NCI-H345 treated with DMSO at 0.1 percent for 48 hours (cell line): Measurements from ENCODE around the gene AGPAT2.
"Not testable (repeated sequence)": the region's sequence is repeated elsewhere in the genome, so short reads cannot be mapped to it uniquely, and the experiment has no call there.

Experiments used
- DNase-seq: peaks from one replicate; lab custom pipeline; 2025; ENCODE audit not compliant: unreplicated experiment; lab: John Stamatoyannopoulos, UW

AGPAT2 gene

GRCh38 chr9:136650021-136650420, 37.2 kb downstream of the AGPAT2 start:
- no peak for DNase-seq

DNA sequence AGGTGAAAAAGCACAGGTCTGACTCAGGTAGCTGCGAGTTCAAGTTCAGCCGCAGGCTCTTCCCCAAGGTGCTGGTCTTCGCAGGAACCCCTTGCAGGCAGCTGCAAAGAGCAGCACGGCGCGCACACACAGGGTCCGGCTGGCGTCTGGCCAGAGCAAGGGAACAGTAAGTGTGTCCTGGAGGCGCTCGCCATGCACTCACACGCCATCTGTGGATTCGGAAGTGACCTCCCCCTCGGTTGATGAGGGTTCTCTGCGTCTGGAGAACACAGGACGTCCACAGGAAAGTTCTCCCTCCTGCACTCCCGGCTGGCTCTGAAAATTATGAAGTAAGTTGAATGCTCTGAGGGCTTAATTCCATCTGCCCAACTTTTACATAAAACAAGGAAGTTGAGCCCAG, 38.5 kb downstream of the AGPAT2 start:
- DNase-seq = no peak

DNA sequence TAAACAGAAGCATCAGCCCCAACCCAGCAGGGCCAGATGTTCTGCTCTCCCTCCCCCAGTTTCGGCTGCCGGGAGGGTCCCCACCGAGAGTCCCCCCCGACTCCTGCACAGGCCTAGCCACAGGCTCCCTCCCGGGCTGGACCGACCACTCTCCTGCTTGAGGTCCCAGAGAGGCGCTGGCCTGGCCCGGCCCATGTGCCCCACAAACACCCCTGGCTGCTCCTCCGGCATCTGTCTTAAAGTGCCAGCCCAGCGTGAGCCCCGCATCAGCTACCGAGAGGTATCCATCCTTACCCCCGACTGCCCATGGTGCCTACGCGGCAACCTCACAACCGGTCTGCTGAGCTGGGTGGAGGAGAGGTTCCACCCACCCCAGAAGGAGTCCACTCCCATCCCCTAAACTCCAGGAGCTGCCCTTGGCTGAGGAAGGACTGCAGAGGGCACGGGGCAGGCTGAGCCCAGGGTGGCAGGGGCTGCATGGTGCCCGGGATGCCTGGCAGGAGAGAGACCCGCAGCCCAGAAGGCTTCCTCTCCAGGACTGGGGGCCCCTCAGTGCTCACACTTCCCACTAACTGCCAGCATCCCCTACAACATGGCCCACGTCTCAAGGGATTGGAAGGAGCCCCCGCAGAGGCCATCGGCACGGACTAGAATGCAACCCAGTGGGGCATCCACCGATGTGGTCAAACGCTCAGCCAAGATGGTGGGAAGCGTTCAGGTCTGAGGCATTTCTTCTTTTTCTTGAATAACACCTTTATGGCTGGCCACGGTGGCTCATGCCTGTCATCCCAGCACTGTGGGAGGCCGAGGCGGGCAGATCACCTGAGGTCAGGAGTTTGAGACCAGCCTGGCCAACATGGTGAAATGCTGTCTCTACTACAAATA, 40.2 kb downstream of the AGPAT2 start:
- no peak for DNase-seq

GRCh38 chr9:136645903-136646754, 41.1 kb downstream of the AGPAT2 start:
- DNase-seq = no peak

GRCh38 chr9:136645352-136645902, 41.8 kb downstream of the AGPAT2 start:
- DNase-seq = no peak

DNA sequence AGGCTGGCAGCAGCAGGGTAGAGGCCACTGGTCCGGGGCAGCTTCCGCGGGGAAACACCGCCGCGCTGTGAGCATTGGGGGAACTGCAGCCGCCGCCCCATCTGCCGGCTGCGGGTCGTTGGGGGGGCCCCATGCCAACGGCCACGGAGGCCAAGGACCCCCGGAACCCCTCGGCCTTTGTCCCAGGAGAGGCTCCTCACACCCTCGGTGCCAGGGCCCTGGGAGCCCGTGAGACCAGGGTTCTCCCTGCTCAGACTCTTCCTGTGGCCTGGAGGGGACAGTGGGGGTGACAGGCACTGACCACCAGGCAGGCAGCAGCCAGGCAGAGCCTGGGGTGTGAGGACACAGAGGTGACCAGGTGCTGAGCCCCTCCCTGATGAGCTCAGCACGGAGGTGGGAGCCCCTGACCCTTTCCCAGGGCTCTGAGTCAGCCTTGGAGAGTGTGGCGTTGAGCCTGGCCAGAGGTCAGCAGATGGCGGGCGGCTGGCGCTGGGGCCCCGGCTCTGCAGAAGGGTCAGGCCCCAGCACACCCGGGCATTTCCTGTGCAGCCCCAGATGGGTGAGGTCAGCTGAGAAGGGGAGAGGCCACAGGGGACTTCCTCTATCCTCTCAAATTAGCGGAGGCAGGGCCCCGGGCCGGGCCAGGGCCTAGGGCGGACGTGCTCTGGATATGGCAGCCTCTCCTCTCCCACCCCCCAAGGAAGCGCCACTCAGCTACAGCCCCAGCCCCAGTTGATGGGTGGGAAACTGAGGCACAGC, 42.5 kb downstream of the AGPAT2 start:
- DNase-seq = no peak

DNA sequence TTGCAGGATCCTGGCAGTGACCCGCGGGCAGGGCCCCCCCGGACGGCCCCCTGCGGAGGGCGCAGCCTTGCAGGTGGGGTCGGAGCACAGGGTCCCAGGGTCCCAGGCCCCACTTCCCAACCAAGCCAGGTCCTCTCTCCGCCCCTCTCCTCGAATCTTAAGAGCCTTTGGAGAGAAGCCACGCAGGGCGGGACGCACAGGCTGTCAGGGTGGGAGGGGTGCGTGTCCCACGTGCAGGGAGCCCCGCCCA, 43.0 kb downstream of the AGPAT2 start:
- DNase-seq = no peak

DNA sequence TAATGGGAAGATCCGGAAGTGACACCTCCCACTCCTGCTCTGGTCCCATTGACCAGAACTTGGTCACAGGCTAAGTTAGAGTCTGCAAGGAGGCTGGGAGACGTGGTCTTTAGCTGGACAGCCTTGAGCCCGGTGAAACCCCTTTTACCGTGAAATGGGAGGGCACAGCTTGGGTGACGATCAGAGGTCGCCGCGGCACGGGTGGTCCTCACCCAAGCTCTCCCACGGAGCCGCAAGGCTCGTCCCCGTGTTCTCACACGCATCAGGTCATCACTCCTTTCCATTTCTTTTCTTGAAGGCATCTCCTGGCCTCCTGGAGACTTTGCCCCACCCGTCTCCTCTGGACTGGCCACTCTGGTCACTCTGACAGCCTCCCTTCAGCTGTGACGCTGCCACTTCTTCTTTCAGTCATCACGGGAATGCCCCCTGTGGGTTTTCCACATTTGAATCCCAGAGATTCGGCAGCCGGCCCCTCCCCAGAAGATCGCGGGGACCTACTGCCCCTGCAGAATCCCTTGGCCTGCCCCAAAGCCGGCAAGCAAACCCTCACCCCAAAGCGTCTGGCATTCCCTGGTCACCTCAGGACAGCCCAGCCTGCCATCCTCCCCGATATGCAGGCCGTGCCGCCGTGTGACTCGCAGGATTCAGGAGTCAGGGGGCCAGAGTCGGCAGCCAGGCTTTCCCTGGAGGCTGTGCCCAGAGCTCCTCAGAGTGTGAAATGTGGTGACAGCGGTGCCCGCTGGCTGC, 43.5 kb downstream of the AGPAT2 start:
- DNase-seq = no peak

DNA sequence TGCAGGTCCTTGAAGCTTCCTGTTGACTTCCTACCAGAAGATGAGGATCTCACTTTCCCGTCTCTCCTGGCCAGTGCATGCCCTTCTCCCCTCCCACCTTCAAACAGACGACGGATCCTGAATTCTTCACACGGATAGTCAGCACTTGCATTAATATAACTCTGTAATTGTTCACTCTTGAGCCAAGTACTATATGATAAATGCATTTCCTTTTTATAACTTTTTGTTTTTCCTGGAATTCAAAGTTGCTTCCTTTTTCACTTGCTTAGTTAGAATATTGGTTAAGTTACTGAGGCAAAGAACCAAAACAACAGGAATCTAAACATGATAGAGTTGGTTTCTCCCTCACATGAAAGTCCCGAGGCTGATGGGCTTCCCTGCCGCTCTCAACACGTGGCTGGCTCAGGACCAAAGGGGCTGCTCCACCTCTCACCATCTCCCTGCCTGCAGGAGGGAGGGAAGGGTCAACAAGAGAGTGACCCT, 44.8 kb downstream of the AGPAT2 start:
- DNase-seq = no peak

- no peak for DNase-seq
These were observed 46.8 kb downstream of the AGPAT2 start for GRCh38 chr9:136640171-136641111.

- DNase-seq = no peak
These were observed 52.4 kb downstream of the AGPAT2 start for GRCh38 chr9:136634904-136635303.

GRCh38 chr9:136632491-136633106, 54.7 kb downstream of the AGPAT2 start:
- DNase-seq = not testable (repeated sequence)

- not testable (repeated sequence) for DNase-seq
These were observed 55.2 kb downstream of the AGPAT2 start for GRCh38 chr9:136632072-136632471.

- peak; percentile 46 for DNase-seq
These were observed 55.9 kb downstream of the AGPAT2 start for GRCh38 chr9:136631038-136632000.

DNA sequence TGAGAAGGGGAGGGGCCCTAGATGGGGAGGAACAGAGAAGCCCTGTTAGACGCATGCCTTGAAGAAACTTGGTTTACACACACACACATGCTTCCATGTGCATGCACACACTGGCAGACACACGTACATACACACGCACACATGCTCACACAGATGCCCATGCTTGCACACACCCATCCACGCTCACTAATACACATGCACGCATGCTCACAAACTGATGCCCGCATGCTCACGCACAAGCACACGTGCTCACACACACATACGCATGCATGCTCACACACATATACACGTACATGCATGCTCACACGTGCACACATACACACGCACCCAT, 56.6 kb downstream of the AGPAT2 start:
- DNase-seq = no peak

DNA sequence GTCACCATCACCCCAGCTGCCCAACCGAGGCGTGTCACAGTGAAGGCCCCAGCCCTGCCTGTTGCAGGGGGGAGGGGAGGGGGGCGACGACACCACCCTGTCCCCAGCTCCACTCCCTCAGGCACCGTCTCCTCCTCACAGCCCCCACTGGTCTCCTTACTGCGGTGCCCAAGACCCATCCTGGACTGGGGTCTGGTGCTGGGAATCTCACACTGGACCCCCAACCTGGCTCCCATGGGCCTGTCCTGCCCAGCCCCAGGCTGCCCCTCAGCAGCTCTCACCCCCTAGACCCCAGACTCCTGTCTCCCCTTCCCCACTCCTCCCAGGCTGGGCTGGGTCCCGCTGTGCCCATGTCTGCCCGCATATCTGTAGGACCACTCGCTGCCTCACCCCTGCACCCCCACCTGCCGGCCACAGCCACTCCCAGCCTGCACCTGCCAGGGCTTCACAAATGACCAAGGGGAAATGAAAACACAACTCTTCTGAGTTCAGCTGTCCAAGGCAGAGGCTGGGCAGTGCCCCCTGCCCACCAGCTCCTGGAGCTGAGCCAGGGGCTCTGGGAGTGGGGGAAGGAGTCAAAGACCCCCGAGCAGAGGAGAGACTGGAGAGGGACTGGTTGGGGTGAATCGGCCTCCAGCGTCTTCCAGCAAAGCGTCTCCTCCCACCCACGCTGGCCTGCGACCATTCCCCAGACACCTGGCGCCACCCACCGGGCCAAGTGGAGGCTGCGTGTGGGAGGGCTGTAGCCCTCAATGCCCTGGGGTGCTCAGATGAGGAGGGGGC, 57.2 kb downstream of the AGPAT2 start:
- no peak for DNase-seq
